ENCODE measurements around the gene TNPO2.

Gene TNPO2

GRCh38 chr19:12696366-12697335 lies 27.1 kb downstream of the TNPO2 start, which contains the start of gene FBXW9:
TSS of gene FBXW9 (minus strand) at chr19:12696631. CDS start at chr19:12696581, 50 bp downstream.
- Histone ChIP-seq H3K9me3 (ENCODE audit: control insufficient read depth, insufficient read depth, low read depth, low read length) (no peaks in the 10 kb centered on the region), H3K36me3 (ENCODE audit: control insufficient read depth in 2 of 2, insufficient read depth in 1 of 2, low read length in 2 of 2) (peaks cover 16 to 48% of the 10 kb centered on the region in 2 experiments), H3K4me3 (ENCODE audit: low read depth, low read length) (peak within 1 kb of the TSS; percentile 84), H3K4me1 (ENCODE audit: control insufficient read depth, insufficient read depth, low read length) (no peaks in the 10 kb centered on the region), H3K27ac (ENCODE audit: extremely low read depth, low read depth, low read length) (peak within 1 kb of the TSS; percentile 79)
- CTCF ChIA-PET = interaction anchor here (0.5 to 1.9 kb wide), 6 partner anchors 11 to 99 kb away, joined by 3 to 4 read pairs (median 4); no protein-coding TSS in a partner anchor
- POLR2A ChIA-PET = interaction anchor here (0.7 to 2.7 kb wide), 12 partner anchors 10 to 194 kb away, joined by 3 to 19 read pairs (median 4); partner anchors contain the start of genes DHPS, GCDH, GET3 and MAN2B1
- TF ChIP-seq ZNF114 (tag by site-specific recombination; IDR thresholded peaks at IDR 0.05) (no peak), ZNF302 (tag by site-specific recombination; IDR thresholded peaks at IDR 0.05; ENCODE audit: low read depth) (no peak), KLF16 (tag by site-specific recombination; IDR thresholded peaks at IDR 0.05) (peak; percentile 88; the same call in 1 of the 2 replicates), ZNF488 (tag by site-specific recombination; IDR thresholded peaks at IDR 0.05) (no peak), MZF1 (tag by site-specific recombination; IDR thresholded peaks at IDR 0.05; ENCODE audit: borderline replicate concordance) (no peak), ZNF391 (tag by site-specific recombination; IDR thresholded peaks at IDR 0.05; ENCODE audit: borderline replicate concordance, low read depth) (peak; percentile 26; the same call in 1 of the 2 replicates), ZNF664 (tag by site-specific recombination; IDR thresholded peaks at IDR 0.05) (peak; percentile 33; the same call in 1 of the 2 replicates), FEZF1 (tag by site-specific recombination; IDR thresholded peaks at IDR 0.05) (no peak), INSM2 (tag by site-specific recombination; IDR thresholded peaks at IDR 0.05) (peak; percentile 37; the same call in 1 of the 2 replicates), ZBTB11 (tag by site-specific recombination; conservative IDR thresholded peaks at IDR 0.05; ENCODE audit: low read depth) (peak; percentile 88), ZBTB20 (tag by site-specific recombination; IDR thresholded peaks at IDR 0.05) (peak; percentile 83), ZFHX2 (tag by site-specific recombination; conservative IDR thresholded peaks at IDR 0.05) (peak; percentile 41; the same call in 1 of the 2 replicates), ZNF549 (tag by site-specific recombination; IDR thresholded peaks at IDR 0.05) (no peak), ZFP41 (tag by site-specific recombination; IDR thresholded peaks at IDR 0.05; ENCODE audit: borderline replicate concordance) (no peak), ZBTB8A (tag by site-specific recombination; IDR thresholded peaks at IDR 0.05) (peak; percentile 80), CTCF (tag by site-specific recombination; IDR thresholded peaks at IDR 0.05) (peak; percentile 24; the same call in 1 of the 2 replicates), ZNF623 (tag by site-specific recombination; IDR thresholded peaks at IDR 0.05) (no peak), YY2 (tag by site-specific recombination; IDR thresholded peaks at IDR 0.05) (peak; percentile 78), ZNF530 (tag by site-specific recombination; IDR thresholded peaks at IDR 0.05; ENCODE audit: low read depth) (no peak), OVOL3 (tag by site-specific recombination; IDR thresholded peaks at IDR 0.05) (no peak; the same call in 1 of the 2 replicates), ZNF626 (tag by site-specific recombination; IDR thresholded peaks at IDR 0.05) (no peak), TSHZ1 (tag by site-specific recombination; IDR thresholded peaks at IDR 0.05; ENCODE audit: borderline replicate concordance) (no peak), ZNF48 (tag by site-specific recombination; IDR thresholded peaks at IDR 0.05) (no peak)
